GM21528 (cell line): Measurements from ENCODE around the gene PIGC.

ENCODE experiments used
- ATAC-seq: cut with Tn5 transposase; IDR thresholded peaks from one replicate; pipeline ENCODE4 v1.9.1; 2021; ENCODE audit warnings: mild to moderate bottlenecking, moderate library complexity; ENCODE audit not compliant: unreplicated experiment, low FRiP score

PIGC gene

DNA sequence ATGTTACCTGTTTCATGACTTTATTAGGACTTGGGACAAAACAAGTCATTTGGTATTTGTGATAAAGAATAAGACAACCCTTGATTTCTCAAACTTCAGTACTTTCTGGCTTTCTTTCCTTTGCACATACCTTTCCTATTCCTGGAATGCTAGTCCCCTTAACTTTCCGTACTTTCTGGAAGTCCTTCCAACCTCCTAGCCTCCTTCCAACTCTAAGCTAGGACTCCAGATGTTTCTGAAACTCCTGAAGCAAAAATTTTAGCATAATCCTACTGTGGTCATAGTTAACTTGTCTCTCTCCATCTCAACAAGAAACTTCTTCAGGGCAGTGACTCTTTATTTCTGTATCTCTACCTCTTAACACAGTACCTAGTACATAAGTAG, 43.2 kb downstream of the PIGC start:
- ATAC-seq, result no peak

- no peak for ATAC-seq
Observed at GRCh38 chr1:172399756-172400721, 43.8 kb downstream of the PIGC start.

- ATAC-seq, result no peak
Observed at GRCh38 chr1:172398970-172399755, 44.7 kb downstream of the PIGC start.

DNA sequence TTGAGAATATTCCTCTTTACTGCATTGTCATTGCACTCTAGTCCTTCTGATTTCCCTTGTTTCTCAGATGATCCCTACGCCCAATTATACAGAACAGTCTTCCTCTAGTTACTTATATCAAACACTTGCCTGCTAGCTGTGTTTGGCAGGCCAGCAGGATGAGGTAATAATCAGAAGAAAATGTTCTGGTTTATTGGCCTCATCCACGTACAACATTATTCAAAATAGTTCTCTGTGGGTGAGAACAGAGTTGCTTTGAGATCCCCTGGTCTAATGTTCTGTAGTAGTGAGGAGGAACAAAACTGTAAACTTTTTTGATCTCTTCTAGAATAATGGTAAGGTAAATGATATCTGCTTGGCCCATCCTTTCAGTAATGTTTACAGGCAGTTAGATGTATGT, 45.7 kb downstream of the PIGC start:
- ATAC-seq, result no peak

- ATAC-seq, result no peak
Observed at GRCh38 chr1:172397633-172398032, 46.2 kb downstream of the PIGC start.

- ATAC-seq, result no peak
Observed at GRCh38 chr1:172397221-172397620, 46.6 kb downstream of the PIGC start.

DNA sequence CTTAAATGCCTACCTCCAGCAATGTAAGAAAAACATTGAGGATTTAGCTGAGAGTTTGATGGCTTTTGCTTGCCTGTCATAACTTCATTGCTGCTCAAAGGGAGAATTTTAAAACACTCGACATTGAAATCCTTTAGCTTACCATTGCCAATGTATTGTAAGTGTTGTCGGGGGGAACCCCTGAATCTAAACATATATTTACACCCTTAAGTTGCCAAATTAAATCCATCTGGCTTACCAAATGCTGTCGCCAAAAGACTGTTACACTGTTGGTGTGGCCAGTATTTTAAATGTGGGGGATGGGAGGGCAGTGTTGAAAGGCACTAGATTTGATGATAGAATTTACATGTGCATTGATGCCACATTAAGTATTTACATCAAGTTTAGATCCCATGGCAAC, 48.3 kb downstream of the PIGC start:
- ATAC-seq, result no peak

GRCh38 chr1:172394811-172395210, 49.1 kb downstream of the PIGC start:
- no peak for ATAC-seq

DNA sequence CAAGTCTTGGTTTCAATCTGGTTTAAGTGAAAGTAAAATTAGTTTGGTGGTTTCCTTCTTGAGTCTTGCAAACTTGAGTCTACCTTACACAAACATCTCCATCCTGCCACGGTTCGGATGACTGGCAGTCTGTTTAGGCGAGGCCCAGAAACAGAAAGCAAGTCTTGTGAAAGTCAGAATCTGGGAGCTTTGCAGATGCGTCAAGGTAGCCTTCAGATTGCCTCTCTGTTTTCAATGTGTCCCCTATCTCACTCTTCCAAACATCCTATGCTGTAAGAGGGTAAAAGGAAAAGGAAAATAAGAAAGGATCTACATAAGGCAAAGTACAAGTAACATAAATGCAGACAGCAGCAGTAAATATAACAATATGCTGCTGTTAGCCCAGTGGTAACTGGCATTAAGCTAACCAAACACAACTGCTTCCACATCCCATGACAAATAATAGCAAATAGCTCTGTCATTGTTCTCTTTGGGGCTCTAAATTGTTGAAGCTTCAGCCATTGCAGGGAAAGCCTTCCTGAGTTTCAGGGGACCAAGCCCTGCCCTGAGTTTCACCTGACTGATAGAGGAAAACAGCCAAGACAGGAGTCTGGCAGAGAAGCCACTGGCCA, 49.6 kb downstream of the PIGC start:
- peak; percentile 79 for ATAC-seq

DNA sequence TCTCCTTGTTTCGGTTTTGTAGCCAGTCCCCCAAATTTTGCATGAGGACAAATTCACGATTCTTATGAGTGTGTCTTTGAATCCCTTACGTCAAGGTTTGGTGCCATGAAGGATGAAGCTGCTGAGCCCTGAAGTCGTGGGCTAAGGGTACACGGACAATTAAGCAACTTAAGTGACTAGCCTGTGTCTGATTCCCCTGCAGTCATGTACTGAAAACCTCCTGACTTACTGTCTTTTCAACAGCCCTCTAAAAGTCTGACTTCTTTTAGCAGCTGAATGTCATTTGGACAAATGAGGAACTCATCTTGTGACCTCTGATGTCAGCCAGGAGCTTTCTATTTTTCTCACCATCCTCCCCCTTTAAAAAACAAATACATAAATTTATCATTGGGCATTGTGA, 50.5 kb downstream of the PIGC start:
- ATAC-seq, result no peak

- ATAC-seq, result no peak
Observed at GRCh38 chr1:172391976-172392375, 51.9 kb downstream of the PIGC start.
